HepG2 (cell line): Measurements from ENCODE around the gene ADCK2. TPM values are rescaled to one million over a fixed set of nuclear protein-coding genes. Genes with fewer than 3 reads are reported as not detected.

Experiments used
- ATAC-seq: fragments of 200-7000 bp; cut with Tn5 transposase; 3 replicates; pipeline ENCODE4 v1.9.1; 2020; ENCODE audit warnings: mild to moderate bottlenecking, moderate library complexity
- BruUV-seq: library from RNA; stranded (reverse); fragments of 400-500 nt; replicated peaks from 2 replicates; lab custom pipeline; 2021; lab: Mats Ljungman, UMichigan
- CTCF ChIA-PET: fragments of 300-600 bp; formaldehyde crosslinking; extraction: SDS; loops from one replicate; lab custom pipeline; 2021; ENCODE audit warnings: low total read pairs, inconsistent platforms, low intra/inter-chr PET ratio; lab: Yijun Ruan, JAX
- POLR2A ChIA-PET: fragments of 350-600 bp; sonication (Branson Sonifier 250); formaldehyde crosslinking; loops from one replicate; lab custom pipeline; 2020; ENCODE audit warnings: antibody characterized with exemption, inconsistent platforms; lab: Yijun Ruan, JAX
- DNase-seq: peaks from one replicate; pipeline ENCODE4 v3.0.0-alpha.2; 2015; ENCODE audit warnings: low spot score
- FAIRE-seq: peaks from 3 replicates; lab custom pipeline; 2011; peaks lifted over from hg19 to GRCh38; lab: Jason Lieb, UNC
- H2AFZ ChIP-seq: one replicate; pipeline ENCODE4 v1.6.1; 2011; ENCODE audit warnings: low read length, inconsistent platforms
- H3K27ac ChIP-seq: fragments of 300-600 bp; 3 replicates; pipeline ENCODE4 v1.8.0; 2011; ENCODE audit warnings: mixed run types, mild to moderate bottlenecking, mixed read lengths, low read length, inconsistent platforms; ENCODE audit not compliant: insufficient read depth; ENCODE audit errors: extremely low read length
- H3K27me3 ChIP-seq, 2 experiments: fragments of 200-600 bp in 1 of 2; 2 replicates in 1 of 2; 3 replicates in 1 of 2; pipeline versions ENCODE4 v1.6.0 to v1.8.0; 2011; ENCODE audit warnings: low read length in 2 of 2, mild to moderate bottlenecking in 2 of 2, moderate library complexity in 2 of 2, inconsistent platforms in 1 of 2; ENCODE audit not compliant: insufficient read depth in 2 of 2, control insufficient read depth in 1 of 2
- H3K36me3 ChIP-seq, 2 experiments: fragments of 200-600 bp in 1 of 2; replicated peaks in 1 of 2; 2 replicates in 1 of 2; 3 replicates in 1 of 2; pipeline versions ENCODE4 v1.5.1 to v1.8.0; 2011; ENCODE audit warnings: low read length in 2 of 2, inconsistent platforms in 1 of 2; ENCODE audit not compliant: insufficient read depth in 2 of 2, control insufficient read depth in 1 of 2
- H3K4me1 ChIP-seq: 2 replicates; pipeline ENCODE4 v1.5.1; 2012; ENCODE audit warnings: low read length, inconsistent platforms; ENCODE audit not compliant: insufficient read depth
- H3K4me2 ChIP-seq: 2 replicates; pipeline ENCODE4 v1.6.0; 2011; ENCODE audit warnings: low read depth, low read length, inconsistent platforms
- H3K4me3 ChIP-seq, 3 experiments: fragments of 200-600 bp in 1 of 3; sonication (generic), shearing (Covaris generic) in 1 of 3; replicated peaks in 1 of 3; 2 replicates each; pipeline ENCODE4 v1.5.1; 2011 to 2016; ENCODE audit warnings: low read length in 3 of 3, inconsistent platforms in 2 of 3, low read depth in 2 of 3, mild to moderate bottlenecking in 2 of 3, control low read depth in 1 of 3, mixed read lengths in 1 of 3; ENCODE audit not compliant: insufficient read depth in 1 of 3
- H3K79me2 ChIP-seq: one replicate; pipeline ENCODE4 v1.6.1; 2011; ENCODE audit warnings: low read length, inconsistent platforms; ENCODE audit not compliant: insufficient read depth
- H3K9ac ChIP-seq: 2 replicates; pipeline ENCODE4 v1.6.0; 2011; ENCODE audit warnings: mild to moderate bottlenecking, low read depth, low read length, inconsistent platforms; ENCODE audit not compliant: insufficient read depth
- H3K9me3 ChIP-seq: 2 replicates; pipeline ENCODE4 v1.5.1; 2012; ENCODE audit warnings: mild to moderate bottlenecking, low read length
- H4K20me1 ChIP-seq: 2 replicates; pipeline ENCODE4 v1.6.0; 2011; ENCODE audit warnings: inconsistent platforms, mild to moderate bottlenecking, low read length, moderate library complexity; ENCODE audit not compliant: insufficient read depth
- AGO2 ChIP-seq: fragments of 200-400 bp; formaldehyde crosslinking; optimal IDR thresholded peaks from 2 replicates; pipeline ENCODE3; 2017; ENCODE audit warnings: mild to moderate bottlenecking, low read depth, low read length, moderate library complexity
- ATM ChIP-seq: fragments of 450-650 bp; IDR thresholded peaks from 2 replicates; pipeline ENCODE4 v1.7.1; 2017; ENCODE audit warnings: mild to moderate bottlenecking, borderline replicate concordance
- GATAD2A ChIP-seq: IDR thresholded peaks from 2 replicates; pipeline ENCODE4 v1.6.1; 2016
- JUN ChIP-seq: sonication (generic); formaldehyde crosslinking; IDR thresholded peaks from 2 replicates; pipeline ENCODE4 v1.4.0; 2020; ENCODE audit warnings: mild to moderate bottlenecking, missing genetic modification reagents
- SMC3 ChIP-seq: IDR thresholded peaks from 2 replicates; pipeline ENCODE4 v1.6.1; 2011; ENCODE audit warnings: low read length, improper control_type of control experiment
- SOX5 ChIP-seq: IDR thresholded peaks from 2 replicates; pipeline ENCODE4 v1.6.1; 2016; ENCODE audit warnings: borderline replicate concordance
- ZKSCAN8 ChIP-seq: IDR thresholded peaks from 2 replicates; pipeline ENCODE4 v1.6.1; 2016; ENCODE audit warnings: borderline replicate concordance, missing genetic modification reagents, missing compliant biosample characterization
- WGBS: methylation state at CpG from one replicate; pipeline ENCODE4 v1.1.6; 2017; ENCODE audit warnings: low lambda C conversion rate; 5-methylcytosine and 5-hydroxymethylcytosine counted together
- in situ Hi-C: cut with HindIII; loops from 2 replicates; pipeline ENCODE4 v1.10.0; 2017; ENCODE audit warnings: low pct_unique_long_range_greater_than_20kb; ENCODE audit not compliant: extremely low pct_ligation_motif_present
- intact Hi-C: fragments of 100-400 bp; cut with micrococcal nuclease; formaldehyde crosslinking; loops from one replicate; pipeline ENCODE4 v1.10.0; 2022; ENCODE audit not compliant: unreplicated experiment
- polyA plus RNA-seq, 8 experiments: library from polyadenylated mRNA; depleted of rRNA in 3 of 8; stranded (reverse) in 7 of 8; unstranded in 1 of 8; fragments of >200 nt; fragmentation: Illumina TruSeq in 4 of 8; extraction: Trizol in 4 of 8; gene quantifications; 2 replicates each; pipeline versions ENCODE4 v1.2.1 to v1.2.3, GENCODE V29; 2011 to 2016; ENCODE audit warnings: low read depth in 4 of 8, missing spikeins in 1 of 8, mixed read lengths in 1 of 8; ENCODE audit not compliant: insufficient read depth in 1 of 8
- total RNA-seq, 5 experiments: library from RNA; depleted of rRNA; stranded (reverse); fragments of >200 nt; fragmentation: Illumina TruSeq; extraction: Trizol; gene quantifications; 2 replicates each; pipeline ENCODE4 v1.2.3, GENCODE V29; 2016; ENCODE audit warnings: low read depth in 1 of 5
- TF ChIP-seq, protein P1 (sequence below), 2 experiments: sonication (generic) in 1 of 2; formaldehyde crosslinking in 1 of 2; IDR thresholded peaks; 2 replicates each; pipeline versions ENCODE4 v1.4.0 to v1.6.1; 2018 to 2020; ENCODE audit warnings: missing genetic modification reagents in 2 of 2, borderline replicate concordance in 1 of 2, low read depth in 1 of 2, mild to moderate bottlenecking in 1 of 2, missing biosample characterization in 1 of 2
- TF ChIP-seq, protein P2 (sequence below): sonication (generic); formaldehyde crosslinking; IDR thresholded peaks from 2 replicates; pipeline ENCODE4 v1.5.0; 2020; ENCODE audit warnings: mild to moderate bottlenecking, missing genetic modification reagents, moderate library complexity
- TF ChIP-seq, protein P3 (sequence below): sonication (generic); IDR thresholded peaks from 2 replicates; pipeline ENCODE4 v1.6.1; 2016; ENCODE audit warnings: low read depth, borderline replicate concordance

Gene ADCK2
- total and polyA plus RNA-seq, 2 of the 13 experiments (the other 11 are each of a cell fraction or from before 2014, with no cell fraction given): 8.6 to 18.8 TPM

DNA sequence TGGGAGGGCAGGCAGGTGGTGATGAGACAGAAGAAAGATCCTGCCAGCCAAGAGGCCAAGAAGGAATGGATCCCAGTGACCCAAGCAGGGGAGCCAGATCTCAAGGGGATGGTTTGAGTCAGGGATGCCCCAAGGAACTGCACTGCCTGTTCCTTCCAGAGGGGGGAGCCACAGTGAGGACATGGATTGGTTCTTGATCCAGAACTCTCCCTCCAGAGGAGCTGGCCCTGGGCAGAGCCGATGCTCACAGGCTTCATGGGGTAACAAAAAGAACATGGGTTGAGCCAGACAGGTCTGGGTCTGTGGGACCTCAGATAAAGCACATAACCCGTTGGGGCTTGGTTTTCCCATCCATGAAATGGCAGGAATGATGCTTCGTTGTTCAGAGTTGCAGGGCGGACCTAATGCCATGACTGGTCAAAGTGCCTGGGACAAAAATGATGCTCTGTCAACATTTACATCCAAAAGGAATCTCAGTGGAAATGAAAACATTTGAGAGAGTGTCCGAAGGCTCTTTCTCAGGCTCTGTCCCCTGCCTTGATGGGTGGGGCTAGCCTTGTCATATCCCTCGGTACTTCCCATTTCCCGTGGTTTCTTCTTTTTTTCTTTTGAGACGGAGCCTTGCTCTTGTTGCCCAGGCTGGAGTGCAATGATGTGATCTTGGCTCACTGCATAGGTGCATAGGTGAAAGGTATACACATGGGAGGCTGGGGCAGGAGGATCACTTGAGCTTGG, 27.4 kb upstream of the ADCK2 start:
- Histone ChIP-seq H3K4me2 (no peak overlapping the region), H3K79me2 (no peaks in the 10 kb centered on the region), H3K4me1 (no peaks in the 10 kb centered on the region), H3K27ac (no peak overlapping the region), H3K27me3 (peaks cover 1 to 15% of the 10 kb centered on the region in 2 experiments; a peak in 4 of 5 replicates), H2AFZ (no peak overlapping the region), H3K9ac (no peak overlapping the region), H3K36me3 (no peaks in the 10 kb centered on the region), H3K9me3 (no peaks in the 10 kb centered on the region), H3K4me3 (no peak overlapping the region), H4K20me1 (no peaks in the 10 kb centered on the region)
- ATAC-seq: no peak
- intact Hi-C loops (no loop called here), in situ Hi-C loops (no loop called here)
- POLR2A ChIA-PET: no interaction called here
- 45% methylated on average over 8 of the region's 8 CpGs for WGBS
- CTCF ChIA-PET: no interaction called here
- DNase-seq: no peak
- TF ChIP-seq ZKSCAN8 (no peak), SOX5 (CRISPR knock-in tag) (no peak), AGO2 (no peak), ATM (no peak)
- TF ChIP-seq, all 625 proteins: peak for 0
- no peak for FAIRE-seq
- BruUV-seq: no TSS peak

DNA sequence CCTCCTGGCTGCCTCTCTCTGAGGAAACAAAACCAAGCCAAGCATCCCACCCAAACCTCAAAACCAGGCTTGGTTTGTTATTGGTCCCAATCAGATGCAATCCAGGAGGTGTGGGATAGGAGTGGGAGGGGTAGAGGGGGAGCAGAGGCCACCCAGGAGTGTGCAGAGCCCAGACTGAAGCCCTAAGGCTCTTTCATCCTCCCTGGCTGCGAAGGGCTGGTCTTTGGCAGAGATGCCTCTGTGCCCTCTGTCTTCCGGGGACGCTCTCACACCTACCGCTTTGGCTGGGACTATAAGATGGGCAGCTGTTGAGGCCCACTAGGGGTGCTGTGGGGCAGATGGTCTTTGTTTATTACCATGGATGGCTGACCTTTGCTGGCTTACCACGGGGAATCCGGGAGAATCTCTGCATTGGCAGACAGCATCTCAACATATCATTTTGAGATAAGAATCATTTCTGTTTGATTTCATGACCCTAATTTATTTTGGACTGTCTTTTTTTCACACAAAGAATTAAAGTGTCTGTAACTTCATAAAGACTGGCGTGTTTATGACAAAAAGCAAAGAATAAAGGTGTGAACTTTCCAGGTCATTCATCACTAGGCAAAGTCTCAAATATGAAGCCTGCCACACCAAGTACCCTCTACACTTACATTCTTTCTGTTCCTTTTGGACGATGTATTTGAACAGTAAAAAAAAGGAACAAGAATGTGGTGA, 25.7 kb upstream of the ADCK2 start:
- no peaks in the 10 kb centered on the region for H4K20me1 ChIP-seq
- no TSS peak for BruUV-seq
- H3K27ac ChIP-seq: no peak overlapping the region
- ATAC-seq (peak; percentile 98), DNase-seq (peak; percentile 49), FAIRE-seq (peak; percentile 73)
- 7% methylated on average over 8 of the region's 8 CpGs for WGBS
- H3K4me1 ChIP-seq: no peaks in the 10 kb centered on the region
- CTCF ChIA-PET: interaction anchor here (1.2 kb wide), 1 partner anchor 172 kb away, joined by 3 read pairs; no protein-coding TSS in a partner anchor
- in situ Hi-C loops: no loop called here
- H3K36me3 ChIP-seq: no peaks in the 10 kb centered on the region
- H3K4me3 ChIP-seq: no peak overlapping the region
- POLR2A ChIA-PET: interaction anchor here (0.6 kb wide), 1 partner anchor 170 kb away, joined by 3 read pairs; no protein-coding TSS in a partner anchor
- no peaks in the 10 kb centered on the region for H3K9me3 ChIP-seq
- no peak overlapping the region for H2AFZ ChIP-seq
- 0 out of 5 replicates have a peak, but pooled peaks cover 0 to 7% of the 10 kb centered on the region in 2 experiments for H3K27me3 ChIP-seq
- H3K79me2 ChIP-seq: no peaks in the 10 kb centered on the region
- no peak overlapping the region for H3K9ac ChIP-seq
- intact Hi-C loops: no loop called here
- H3K4me2 ChIP-seq: no peak overlapping the region
- TF ChIP-seq, protein P1, sequence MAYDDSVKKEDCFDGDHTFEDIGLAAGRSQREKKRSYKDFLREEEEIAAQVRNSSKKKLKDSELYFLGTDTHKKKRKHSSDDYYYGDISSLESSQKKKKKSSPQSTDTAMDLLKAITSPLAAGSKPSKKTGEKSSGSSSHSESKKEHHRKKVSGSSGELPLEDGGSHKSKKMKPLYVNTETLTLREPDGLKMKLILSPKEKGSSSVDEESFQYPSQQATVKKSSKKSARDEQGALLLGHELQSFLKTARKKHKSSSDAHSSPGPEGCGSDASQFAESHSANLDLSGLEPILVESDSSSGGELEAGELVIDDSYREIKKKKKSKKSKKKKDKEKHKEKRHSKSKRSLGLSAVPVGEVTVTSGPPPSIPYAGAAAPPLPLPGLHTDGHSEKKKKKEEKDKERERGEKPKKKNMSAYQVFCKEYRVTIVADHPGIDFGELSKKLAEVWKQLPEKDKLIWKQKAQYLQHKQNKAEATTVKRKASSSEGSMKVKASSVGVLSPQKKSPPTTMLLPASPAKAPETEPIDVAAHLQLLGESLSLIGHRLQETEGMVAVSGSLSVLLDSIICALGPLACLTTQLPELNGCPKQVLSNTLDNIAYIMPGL (CRISPR knock-in tag; IDR thresholded peaks at IDR 0.05; ENCODE audit: borderline replicate concordance in 1 of 2, low read depth in 1 of 2): 0 out of 4 replicates have a peak, but pooled peaks of 1 of the 2 experiments have one; percentile 34
- TF ChIP-seq SMC3 (peak; percentile 38), GATAD2A (CRISPR knock-in tag) (no peak), JUN (CRISPR knock-in tag) (no peak)
- TF ChIP-seq, protein P2, sequence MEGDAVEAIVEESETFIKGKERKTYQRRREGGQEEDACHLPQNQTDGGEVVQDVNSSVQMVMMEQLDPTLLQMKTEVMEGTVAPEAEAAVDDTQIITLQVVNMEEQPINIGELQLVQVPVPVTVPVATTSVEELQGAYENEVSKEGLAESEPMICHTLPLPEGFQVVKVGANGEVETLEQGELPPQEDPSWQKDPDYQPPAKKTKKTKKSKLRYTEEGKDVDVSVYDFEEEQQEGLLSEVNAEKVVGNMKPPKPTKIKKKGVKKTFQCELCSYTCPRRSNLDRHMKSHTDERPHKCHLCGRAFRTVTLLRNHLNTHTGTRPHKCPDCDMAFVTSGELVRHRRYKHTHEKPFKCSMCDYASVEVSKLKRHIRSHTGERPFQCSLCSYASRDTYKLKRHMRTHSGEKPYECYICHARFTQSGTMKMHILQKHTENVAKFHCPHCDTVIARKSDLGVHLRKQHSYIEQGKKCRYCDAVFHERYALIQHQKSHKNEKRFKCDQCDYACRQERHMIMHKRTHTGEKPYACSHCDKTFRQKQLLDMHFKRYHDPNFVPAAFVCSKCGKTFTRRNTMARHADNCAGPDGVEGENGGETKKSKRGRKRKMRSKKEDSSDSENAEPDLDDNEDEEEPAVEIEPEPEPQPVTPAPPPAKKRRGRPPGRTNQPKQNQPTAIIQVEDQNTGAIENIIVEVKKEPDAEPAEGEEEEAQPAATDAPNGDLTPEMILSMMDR (CRISPR knock-in tag): peak; percentile 64
- TF ChIP-seq, protein P3, sequence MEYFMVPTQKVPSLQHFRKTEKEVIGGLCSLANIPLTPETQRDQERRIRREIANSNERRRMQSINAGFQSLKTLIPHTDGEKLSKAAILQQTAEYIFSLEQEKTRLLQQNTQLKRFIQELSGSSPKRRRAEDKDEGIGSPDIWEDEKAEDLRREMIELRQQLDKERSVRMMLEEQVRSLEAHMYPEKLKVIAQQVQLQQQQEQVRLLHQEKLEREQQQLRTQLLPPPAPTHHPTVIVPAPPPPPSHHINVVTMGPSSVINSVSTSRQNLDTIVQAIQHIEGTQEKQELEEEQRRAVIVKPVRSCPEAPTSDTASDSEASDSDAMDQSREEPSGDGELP: peak; percentile 22; the same call in 1 of the 2 replicates
